GM18502 (cell line): ENCODE data around the gene LPP.

ENCODE experiments used
- ATAC-seq: cut with Tn5 transposase; IDR thresholded peaks from one replicate; pipeline ENCODE4 v1.9.1; 2021; ENCODE audit warnings: mild to moderate bottlenecking; ENCODE audit not compliant: unreplicated experiment, poor library complexity

The LPP gene

GRCh38 chr3:188845514-188845913, 691.6 kb downstream of the LPP start:
- ATAC-seq: no peak

- no peak for ATAC-seq
Measured at GRCh38 chr3:188848947-188849346, 695.0 kb downstream of the LPP start.

GRCh38 chr3:188853856-188854771, 700.2 kb downstream of the LPP start:
- no peak for ATAC-seq

- ATAC-seq: no peak
Measured at GRCh38 chr3:188854772-188855149, 700.8 kb downstream of the LPP start.

- ATAC-seq: no peak
Measured at GRCh38 chr3:188855675-188856074, 701.7 kb downstream of the LPP start.

- no peak for ATAC-seq
Measured at GRCh38 chr3:188860147-188860546, 706.2 kb downstream of the LPP start.

DNA sequence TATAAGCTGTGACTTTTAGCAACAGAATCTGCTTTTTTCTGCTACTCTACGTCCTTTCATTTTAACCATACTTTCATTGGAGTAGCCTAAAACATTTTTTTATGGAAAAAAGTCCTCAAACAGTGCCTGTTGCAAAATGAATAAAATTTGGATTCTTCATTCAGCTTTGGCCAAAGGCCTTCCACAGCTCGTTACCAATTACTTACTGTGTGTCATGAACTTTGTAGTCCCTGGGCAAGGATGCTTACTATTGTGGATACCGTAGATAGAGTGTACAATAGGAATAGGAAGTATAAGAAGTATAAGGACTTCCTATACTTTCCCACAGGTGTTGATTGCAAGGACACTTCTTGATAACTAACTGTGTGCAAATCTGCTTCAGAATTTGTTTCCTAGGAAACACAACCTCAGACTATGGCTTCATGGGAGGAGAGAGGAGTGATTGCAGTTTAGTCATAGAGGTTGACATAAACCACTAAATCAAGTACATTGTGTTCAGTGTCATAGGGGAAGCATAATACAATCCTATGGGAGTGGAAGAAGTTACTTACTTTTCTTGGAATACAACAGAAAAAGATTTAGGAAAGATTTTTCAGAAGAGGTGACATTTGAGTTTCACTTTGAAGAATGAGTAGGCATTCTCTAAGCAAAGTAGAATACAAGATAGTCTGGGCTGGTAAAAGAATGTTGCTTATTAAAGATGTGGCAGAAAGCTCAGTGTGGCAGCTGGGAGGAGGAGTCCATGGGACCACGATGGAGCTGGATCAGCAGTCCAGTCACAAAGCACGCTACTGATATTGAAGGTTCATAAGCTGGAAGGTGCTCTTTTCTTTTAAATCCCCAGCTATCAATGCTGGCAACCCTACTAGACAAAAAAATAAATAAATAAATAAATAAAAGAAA, 708.1 kb downstream of the LPP start:
- ATAC-seq: no peak

DNA sequence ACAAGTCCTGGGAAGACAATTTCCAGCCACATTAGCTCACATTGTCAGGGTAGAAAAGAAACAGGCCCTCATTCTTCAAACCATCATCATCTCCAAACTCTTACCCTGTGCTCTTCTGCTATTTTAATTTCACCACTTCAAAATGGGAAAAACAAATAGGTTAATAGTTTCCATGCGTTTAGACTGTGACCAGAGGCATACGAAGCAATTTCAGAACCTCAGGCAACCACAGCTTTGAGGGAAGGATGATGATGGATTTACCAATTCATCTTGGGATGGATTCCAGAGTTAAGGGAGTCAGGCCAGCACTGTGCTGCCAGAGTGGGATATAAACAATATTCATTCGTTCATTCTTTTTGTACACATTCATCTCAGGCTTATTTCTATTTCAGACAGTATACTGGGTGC, 710.0 kb downstream of the LPP start:
- ATAC-seq: no peak

DNA sequence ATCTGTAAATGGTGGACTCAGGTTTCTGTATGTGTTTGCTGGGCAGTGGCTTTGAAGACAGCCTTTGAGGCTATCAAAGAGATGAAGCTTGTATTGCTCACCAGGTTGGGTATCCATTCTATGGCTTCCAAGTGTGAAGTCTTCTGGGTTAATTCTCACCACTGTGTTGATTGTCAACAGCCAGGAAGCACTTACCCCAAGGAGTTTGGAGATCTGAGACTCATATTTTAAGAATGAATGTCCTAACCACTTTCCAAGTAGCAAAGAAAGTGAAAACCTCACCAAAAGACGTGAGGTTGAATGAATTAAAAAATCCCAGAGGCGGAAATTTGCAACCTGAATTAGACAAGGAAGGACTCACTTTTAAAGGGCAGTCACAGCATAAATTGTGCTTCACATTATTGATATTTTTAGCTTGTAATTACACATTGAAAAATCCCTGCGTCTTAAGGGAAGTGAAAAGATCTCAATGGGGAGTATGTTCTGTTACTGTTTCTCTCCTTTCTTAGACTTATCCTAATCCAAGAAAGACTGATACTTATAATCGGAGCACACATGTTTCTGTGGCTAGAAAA, 713.8 kb downstream of the LPP start:
- ATAC-seq: no peak

DNA sequence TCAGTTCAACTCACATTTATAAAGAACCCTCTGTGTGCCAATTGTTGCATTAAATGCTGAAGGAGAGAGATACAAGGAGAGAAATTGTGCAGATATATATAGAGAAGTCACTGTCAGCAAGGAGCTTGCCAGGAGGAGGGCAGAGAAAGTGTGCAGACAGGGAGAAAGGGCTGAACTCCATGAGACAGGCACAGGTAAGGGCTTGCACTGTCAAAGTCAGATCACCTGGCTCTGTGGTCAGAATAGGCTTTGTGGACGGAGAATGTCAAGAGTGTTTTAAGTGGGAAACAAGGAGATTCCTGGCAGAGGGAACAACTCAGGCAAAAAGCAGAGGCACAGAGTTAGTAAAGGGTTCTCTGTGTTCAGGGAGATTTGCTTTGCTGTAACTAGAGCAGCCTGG, 714.8 kb downstream of the LPP start:
- no peak for ATAC-seq

DNA sequence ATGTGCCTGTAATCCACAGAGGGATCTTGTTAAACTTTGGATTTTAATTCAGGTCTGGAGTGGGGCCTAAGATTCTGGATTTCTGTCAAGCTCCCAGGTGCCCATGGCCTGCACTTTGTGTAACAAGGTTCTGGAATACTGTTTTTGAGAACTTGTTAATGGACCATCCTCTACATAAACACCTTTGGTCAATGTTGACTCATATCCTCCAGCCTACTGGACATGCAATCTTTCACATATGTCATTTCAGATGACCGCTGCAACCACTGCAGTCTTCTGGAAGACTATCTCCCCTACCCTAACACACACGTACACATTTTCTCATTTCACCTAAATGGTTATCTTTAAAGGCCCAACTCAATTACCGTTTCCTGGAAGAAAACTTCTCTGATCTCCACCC, 715.7 kb downstream of the LPP start:
- no peak for ATAC-seq

- ATAC-seq: no peak
Measured at GRCh38 chr3:188870431-188870830, 716.5 kb downstream of the LPP start.

- ATAC-seq: no peak
Measured at GRCh38 chr3:188874576-188874975, 720.6 kb downstream of the LPP start.

DNA sequence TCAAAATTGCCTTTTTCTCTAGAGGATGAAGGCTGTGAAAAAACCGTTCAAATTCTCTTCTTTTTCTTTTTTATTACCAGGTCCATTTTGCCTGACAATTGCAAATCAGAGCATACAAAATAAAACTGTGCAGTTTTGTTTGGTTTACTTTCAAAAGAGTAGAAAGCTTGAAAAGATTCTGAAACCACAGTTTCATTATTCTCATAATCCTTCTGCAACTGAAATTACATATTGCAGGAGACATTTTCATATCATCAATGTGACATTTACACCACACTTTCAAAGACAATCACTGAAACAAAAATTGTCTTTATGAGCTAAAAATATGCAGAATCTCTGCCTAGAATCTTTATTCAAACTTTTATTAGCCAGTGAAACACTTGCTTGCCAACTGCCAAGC, 721.5 kb downstream of the LPP start:
- ATAC-seq: no peak

DNA sequence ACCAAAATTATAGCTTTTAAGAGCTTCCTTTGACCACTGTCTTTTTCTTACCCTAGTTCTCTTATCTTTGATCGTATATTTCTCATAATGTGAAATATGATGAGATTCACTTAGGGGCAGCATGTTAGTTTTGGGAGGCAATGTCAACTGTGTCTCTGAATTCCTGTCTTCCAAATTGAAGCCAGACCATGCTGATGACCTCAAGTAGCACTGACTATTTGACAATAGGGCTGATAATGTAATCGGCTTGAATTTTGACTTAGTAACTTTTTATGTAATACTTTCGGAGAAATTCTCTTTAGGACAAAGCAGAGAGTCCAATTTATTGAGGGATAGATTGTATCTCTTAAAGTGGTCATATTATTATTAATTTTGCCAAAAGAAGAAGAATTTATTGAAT, 722.4 kb downstream of the LPP start:
- no peak for ATAC-seq

DNA sequence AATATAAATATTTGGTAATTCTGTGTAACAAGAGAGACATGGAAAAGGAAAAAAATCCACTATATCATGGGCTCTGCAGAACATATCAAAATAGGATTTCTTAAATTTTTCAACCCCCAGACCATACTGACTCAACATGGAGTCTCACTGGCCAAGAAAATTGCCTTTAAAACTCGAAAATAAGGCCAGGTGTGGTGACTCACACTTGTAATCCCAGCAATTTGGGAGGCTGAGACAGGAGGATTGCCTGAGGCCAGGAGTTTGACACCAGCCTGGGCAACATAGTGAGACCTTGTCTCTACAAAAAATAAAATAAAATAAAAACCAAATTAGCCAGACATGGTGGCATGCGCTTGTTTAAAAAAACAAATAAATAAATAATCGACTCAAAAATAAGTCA, 723.4 kb downstream of the LPP start:
- no peak for ATAC-seq

- ATAC-seq: no peak
Measured at GRCh38 chr3:188878076-188878475, 724.1 kb downstream of the LPP start.

GRCh38 chr3:188881954-188882641, 728.1 kb downstream of the LPP start:
- ATAC-seq: no peak

DNA sequence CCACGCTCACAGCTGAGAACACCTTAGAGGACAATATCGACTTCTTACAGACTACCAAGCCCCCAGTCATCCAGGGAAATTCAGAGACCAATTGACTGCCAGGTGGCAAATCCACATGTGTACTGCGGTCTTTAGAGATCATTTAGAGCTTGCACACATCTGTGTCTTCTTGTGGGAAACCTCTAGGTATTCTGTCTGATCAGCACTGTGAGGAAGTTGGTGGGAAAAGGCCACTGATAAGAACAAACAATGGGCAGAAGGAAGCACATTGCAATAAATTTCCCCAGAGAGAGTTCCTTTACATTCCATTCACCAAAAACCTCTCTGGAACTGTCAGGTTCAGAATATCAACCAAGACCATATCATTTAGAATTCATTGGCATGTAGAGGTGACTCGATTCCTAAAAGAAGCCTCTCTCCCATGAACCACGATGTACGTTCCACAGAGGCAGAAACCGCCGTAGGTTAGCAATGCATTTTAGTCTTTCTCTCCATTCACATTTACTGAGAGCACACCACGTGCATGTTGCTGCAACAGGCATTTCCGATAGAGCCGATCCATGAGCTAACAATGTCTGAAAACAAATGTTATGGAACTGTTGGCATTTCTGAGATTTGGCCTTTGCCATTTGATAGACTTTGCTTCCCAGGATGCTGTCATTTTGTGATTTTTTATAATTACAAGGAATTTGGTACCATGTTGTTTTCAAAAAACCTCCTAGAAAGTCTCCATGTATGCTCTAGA, 730.5 kb downstream of the LPP start:
- no peak for ATAC-seq
